Amygdala (tissue), 56 donors: ENCODE results near the gene MYO7A.

Source experiments
- DNase-seq, 56 donors: peaks; one replicate each; lab custom pipeline; 2025; lab: John Stamatoyannopoulos, UW

MYO7A gene

DNA sequence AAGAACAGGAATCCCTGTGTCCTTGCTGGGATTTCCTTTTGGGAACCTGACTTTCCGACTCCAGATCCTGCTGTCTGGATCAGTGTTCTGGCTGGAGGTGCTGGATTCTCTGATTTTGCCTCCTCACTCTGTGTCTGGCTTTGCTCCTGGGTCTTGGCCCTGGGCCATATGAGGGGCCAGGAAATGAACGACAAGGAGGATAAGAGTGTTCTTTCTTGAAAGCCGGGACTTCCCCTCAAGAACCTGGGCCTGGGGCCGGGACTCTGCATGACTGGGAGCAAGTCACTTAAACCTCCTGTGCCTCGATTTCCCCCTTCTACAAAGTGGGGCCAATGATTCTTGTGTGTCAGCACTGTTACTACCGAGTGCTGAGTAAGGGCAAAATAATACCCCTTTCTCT is 2.9 kb upstream of the MYO7A start:
- DNase-seq: no peak

- DNase-seq: no peak
Measured at GRCh38 chr11:77125695-77126094, 2.4 kb upstream of the MYO7A start.

DNA sequence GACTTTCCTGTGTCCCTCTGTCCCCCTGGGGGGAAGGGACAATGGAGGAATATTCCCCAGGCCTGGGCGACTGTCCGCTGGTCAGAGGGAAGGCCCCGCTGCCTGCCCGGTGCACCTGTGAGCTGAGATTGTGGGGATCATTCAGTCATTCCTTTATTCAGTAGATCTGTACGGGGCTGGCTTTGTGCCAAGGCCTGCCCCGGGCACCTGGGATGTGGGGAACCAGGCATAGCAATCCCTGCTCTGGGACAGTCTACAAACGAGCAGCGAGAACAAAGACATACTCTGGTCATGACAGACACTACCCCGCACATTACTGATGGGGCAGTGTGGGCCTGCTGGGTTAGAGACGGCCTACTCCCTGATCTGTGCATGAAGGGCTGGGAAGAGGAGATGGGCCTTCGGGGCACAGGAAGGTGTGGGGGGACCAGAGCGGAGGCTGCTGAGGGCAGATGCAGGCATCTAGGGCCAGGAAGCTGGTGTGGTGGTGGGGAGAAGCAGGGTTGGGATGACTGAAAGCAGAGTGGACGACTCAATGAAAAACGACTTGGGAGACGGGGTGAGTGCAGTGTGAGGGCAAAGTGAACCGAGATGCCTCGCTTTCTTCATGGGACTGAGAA is 1.8 kb upstream of the MYO7A start:
- DNase-seq: no peak

- DNase-seq: peak in 1 of 56 donors; percentile 24
Measured at GRCh38 chr11:77126861-77127234, 1.2 kb upstream of the MYO7A start.

- peak in 45 of 56 donors; percentile 11 to 82 (median 52) for DNase-seq
Measured at GRCh38 chr11:77127235-77127911, 673 bp upstream of the MYO7A start.

DNA sequence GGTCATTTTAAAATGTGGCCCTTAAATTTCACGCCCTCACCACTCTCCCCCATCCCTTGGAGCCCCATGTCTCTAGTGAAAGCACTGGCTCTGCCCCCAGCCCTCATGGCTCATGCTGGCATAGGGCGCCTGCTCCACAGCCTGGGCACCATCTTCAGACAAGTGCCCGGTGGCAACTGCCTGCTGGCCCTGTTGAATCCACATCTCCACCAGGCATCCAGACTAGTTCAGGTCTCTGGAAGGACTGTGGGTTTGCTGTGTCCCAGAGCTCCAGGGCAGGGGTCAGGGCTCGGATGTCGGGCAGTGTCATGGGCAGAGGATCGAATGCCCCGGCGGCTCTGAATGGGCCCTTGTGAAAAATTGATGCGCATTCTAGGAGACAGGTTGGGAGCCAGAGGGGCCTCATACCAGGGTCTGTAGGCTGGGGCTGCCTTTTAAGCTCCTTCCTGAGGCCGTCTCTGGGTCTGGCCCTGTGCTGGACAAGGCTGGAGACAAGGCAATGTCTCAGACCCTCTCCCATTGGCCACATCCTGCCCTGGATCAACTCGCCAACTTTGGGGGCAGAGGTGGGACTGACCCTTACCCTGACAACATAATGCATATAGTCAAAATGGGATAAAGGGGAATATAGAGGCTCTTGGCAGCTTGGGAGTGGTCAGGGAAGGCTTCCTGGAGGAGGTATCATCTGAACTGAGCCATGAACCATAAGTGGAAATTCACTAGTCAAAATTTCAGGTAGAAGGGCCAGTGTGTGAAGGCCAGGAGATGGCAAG is 1.2 kb downstream of the MYO7A start:
- DNase-seq: no peak

DNA sequence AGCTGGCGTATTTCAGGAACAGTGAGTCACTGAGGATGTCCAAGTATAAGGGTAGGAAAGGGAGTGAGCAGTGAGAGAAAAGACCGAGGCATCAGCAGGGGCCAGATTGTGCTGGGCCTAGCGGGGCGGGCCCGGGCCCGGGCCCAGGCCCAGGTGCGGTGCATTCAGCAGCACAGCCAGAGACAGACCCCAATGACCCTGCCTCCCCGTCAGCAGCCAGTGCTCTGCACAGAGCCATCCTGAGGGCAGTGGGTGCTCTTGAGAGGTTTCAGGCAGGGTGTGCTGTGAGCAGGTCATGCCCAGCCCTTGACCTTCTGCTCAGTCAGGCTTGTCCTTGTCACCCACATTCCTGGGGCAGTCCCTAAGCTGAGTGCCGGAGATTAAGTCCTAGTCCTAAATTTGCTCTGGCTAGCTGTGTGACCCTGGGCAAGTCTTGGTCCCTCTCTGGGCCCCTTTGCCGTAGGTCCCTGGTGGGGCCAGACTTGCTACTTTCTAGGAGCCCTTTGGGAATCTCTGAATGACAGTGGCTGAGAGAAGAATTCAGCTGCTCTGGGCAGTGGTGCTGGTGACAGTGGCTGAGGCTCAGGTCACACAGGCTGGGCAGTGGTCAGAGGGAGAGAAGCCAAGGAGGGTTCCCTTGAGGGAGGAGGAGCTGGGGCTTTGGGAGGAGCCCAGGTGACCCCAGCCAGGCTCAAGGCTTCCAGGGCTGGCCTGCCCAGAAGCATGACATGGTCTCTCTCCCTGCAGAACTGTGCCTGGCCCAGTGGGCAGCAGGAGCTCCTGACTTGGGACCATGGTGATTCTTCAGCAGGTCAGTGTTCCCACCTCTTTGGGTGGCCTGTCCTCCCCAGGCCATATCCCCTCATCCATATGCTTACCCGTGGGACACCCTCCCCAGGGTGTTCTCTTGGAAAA is 2.1 kb downstream of the MYO7A start:
- DNase-seq: no peak

DNA sequence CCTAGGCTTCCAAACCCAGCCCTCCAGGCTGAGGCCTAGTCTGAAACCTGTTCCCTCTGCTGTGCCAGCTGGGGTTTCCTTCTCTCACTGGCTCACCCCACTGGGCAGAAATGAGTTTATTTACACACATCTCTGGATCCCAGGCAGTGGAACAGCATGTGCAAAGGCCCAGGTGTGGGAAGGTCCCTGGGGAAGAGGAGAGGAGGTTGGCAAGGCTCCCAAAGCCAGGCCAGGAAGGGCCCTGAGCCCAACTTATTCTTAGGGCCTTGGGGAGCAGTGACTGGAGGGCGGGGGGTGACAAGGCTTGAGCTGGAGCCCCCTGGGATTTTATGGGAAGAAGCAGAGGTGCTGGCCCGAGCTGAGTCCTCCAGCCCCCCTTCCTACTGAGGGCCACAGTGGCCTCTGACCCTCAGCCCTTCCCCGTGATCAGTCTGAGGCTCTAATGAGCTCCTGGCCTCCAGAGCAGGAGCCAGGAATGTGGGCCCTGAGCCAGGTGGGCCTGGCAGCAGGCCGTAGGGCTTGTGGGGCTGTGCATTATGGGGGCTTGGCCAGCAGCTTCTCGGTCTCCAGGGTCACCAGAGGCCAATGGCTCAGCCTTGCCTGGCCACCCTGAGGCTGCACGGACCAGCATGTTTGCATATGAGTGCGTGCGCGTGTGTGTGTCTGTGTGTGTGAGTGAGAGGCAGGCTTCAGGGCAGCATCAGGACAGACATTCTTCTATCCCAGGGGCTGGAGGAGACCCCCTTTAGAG is 2.9 kb downstream of the MYO7A start:
- DNase-seq: peak in 25 of 56 donors; percentile 7 to 62 (median 31)

- DNase-seq: no peak
Measured at GRCh38 chr11:77131560-77131959, 3.5 kb downstream of the MYO7A start.

DNA sequence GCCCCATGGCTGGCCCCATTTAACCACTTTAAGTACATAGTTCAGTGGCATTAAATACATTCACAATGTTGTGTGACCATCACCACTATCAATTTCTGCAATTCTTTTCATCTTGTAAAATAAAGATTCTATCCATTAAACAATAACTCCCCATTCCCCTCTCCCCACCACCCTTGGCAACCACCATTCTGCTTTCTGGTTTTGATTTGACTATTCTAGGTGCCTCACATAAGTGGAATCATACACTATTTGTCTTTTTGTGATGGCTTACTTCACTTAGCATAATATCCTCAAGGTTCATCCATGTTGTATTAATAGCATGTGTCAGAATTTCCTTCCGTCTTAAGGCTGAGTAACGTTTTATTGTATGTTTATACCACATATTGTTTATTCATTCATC is 7.0 kb downstream of the MYO7A start:
- no peak for DNase-seq

- peak in 1 of 56 donors; percentile 3 for DNase-seq
Measured at GRCh38 chr11:77136074-77136473, 8.0 kb downstream of the MYO7A start.

DNA sequence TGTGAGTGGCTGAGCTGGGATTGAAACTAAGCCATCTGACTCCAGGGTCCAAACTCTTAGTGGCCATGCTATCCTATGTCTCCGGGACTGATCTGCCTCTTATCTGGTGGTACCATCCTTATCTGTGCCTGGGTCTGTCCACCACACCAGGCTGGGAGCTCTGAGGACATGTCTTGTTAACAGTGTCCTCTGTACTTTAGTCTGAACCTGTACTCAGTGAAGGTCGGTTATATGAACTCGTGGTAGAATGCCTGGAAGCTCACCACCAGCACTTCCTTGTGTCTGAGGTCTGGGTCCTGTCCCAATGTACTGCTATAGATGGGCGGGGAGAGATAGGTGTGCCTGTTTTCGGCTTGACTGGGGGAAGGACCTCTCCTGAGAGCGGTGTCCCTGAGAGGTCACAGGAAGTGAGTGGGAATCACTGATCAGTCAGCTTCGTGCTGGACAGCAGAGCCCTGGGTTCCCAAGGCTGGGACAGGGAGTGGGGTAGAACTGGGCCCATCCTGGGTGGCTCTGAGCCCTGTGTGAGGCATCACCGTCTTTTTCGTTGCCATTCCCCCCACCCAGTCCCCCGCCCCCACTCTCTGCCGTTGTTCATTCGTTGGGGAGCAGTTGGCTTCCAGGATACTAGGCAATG is 8.9 kb downstream of the MYO7A start:
- no peak for DNase-seq

DNA sequence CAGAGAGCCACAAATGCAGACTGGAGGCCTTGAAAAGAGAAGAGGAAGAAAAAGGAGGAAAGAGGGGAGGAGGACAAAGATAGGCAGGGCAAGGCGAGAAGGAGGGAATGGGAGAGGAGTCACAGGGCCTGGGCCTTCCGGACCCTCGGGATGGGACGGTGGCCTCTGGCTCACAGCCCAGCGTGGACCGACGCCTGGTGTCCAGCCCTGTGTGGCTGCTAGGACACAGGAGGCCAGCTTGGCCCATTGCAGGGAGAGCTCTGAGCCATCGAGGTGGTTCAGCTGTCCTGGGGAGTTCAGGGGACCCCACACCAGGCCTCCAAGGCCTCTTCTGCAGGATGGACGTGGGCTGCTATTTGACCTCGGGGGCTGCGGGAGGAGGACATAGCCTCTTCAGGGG is 9.4 kb downstream of the MYO7A start:
- no peak for DNase-seq

GRCh38 chr11:77138106-77138649 is 10.1 kb downstream of the MYO7A start:
- no peak for DNase-seq

- no peak for DNase-seq
Measured at GRCh38 chr11:77139201-77139600, 11.2 kb downstream of the MYO7A start.

DNA sequence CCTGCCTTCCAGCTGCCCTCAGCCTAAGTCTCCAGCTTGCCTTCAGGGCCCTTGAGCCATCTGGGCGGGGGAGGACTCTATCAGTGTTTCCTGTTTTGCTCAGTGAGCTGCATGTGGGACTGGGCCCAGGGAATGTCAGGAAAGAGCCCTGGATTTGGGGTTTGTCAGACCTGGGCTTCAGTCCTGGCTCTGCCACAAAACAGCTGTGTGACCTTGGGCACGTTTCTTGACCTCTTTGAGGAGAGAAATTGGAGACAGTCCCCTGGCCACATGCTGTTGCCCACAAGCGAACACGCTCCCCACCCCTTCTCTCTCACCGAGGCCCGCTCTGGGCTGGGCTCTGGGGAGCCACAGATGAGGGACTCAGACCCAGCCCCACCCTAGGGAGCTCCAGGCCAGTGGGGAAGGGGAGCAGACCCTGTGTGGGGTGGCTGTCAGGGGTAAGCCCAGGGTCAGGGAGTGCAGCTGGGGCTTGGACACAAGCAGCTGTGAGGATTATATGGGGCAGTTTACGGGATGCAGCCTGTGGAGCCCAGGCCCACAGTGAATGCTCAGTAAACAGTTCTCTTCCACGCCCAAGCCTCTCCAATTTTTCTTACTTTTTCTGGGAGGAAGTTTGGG is 12.3 kb downstream of the MYO7A start:
- DNase-seq: no peak

- no peak for DNase-seq
Measured at GRCh38 chr11:77141034-77141433, 13.0 kb downstream of the MYO7A start.

GRCh38 chr11:77141475-77141874 is 13.4 kb downstream of the MYO7A start:
- DNase-seq: no peak
